Measurements from ENCODE around the gene RBM20.

Gene RBM20

DNA sequence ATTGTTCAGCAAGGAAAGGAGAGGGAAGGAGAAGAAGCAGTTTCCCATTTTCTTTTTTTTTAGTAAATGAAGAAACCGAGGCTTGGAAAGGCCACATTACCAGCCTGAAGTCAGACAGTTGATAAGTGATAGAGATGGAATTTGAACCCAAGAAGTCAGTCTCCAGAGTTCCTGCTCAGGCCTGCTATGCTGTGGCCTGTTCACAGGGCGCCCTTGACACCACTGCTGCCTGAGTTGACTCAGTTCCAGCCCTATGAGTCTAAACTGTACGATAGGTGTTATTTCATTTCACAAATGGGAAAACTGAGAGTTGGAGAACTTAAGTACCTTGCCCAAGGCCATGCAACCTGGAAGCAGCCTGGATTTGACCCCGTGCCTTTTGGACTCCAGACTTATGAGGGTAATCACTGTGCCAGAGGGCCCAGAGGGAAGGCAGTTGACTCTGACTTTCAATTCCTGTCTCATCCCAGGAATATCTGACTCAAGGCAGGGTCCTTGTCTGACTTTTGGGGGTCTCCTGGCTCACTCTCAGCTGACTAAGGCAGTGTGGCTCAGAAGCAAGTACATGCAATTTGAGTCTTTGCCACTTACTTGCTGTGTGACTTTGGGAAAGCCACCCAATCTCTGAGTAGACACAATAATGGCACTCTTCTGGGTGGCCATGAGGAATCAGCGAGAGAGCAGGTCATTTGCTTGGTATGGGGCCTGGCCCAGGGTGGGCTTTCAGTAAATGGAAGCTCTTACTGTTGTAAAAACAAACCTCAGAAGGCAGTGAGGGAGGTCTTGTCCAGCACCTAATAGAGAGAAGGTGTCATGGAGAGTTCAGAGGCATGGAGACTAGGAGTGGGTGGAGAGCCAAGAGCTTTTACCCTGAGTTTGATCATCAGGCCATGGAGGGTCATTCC, 17.9 kb upstream of the RBM20 start:
- Histone ChIP-seq H3K4me1 (ENCODE audit: control insufficient read depth, insufficient read depth, low read length) (peaks cover 8% of the 10 kb centered on the region), H3K36me3 (ENCODE audit: control insufficient read depth in 2 of 2, insufficient read depth in 2 of 2, low read length in 2 of 2) (no peaks in the 10 kb centered on the region), H3K27ac (ENCODE audit: low read length) (no peak overlapping the region), H3K27me3 (ENCODE audit: control insufficient read depth in 1 of 2, insufficient read depth in 2 of 2, low read length in 2 of 2) (no peaks in the 10 kb centered on the region), H3K9ac (ENCODE audit: low read length in 2 of 2) (no peak overlapping the region), H3K4me3 (ENCODE audit: low read length in 2 of 2) (no peak overlapping the region), H3K9me3 (ENCODE audit: control insufficient read depth in 2 of 2, low read length in 2 of 2) (no peaks in the 10 kb centered on the region)

DNA sequence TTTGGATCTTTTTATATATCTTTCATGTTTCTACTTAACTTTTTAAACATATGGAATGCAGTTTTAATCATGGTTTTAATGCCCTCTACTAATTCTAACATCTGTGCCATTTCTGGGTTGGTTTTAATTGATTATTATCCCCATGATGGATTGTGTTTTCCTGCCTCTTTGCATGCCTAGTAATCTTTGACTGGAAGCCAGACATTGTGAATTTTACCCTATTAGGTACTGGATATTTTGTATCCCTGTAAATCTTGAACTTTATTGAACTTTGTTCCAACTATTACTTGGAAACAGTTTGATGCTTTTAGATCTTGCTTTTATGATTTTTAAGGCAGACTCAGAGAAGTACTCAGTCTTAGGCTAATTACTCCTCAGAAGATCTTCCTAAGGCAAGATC, 16.0 kb upstream of the RBM20 start:
- H3K9ac ChIP-seq (ENCODE audit: low read length in 2 of 2): no peak overlapping the region
- no peak overlapping the region for H3K4me3 ChIP-seq (ENCODE audit: low read length in 2 of 2)
- no peak overlapping the region for H3K27ac ChIP-seq (ENCODE audit: low read length)
- H3K9me3 ChIP-seq (ENCODE audit: control insufficient read depth in 2 of 2, low read length in 2 of 2): no peaks in the 10 kb centered on the region
- no peaks in the 10 kb centered on the region for H3K27me3 ChIP-seq (ENCODE audit: control insufficient read depth in 1 of 2, insufficient read depth in 2 of 2, low read length in 2 of 2)
- H3K36me3 ChIP-seq (ENCODE audit: control insufficient read depth in 2 of 2, insufficient read depth in 2 of 2, low read length in 2 of 2): no peaks in the 10 kb centered on the region
- peaks cover 8% of the 10 kb centered on the region for H3K4me1 ChIP-seq (ENCODE audit: control insufficient read depth, insufficient read depth, low read length)

DNA sequence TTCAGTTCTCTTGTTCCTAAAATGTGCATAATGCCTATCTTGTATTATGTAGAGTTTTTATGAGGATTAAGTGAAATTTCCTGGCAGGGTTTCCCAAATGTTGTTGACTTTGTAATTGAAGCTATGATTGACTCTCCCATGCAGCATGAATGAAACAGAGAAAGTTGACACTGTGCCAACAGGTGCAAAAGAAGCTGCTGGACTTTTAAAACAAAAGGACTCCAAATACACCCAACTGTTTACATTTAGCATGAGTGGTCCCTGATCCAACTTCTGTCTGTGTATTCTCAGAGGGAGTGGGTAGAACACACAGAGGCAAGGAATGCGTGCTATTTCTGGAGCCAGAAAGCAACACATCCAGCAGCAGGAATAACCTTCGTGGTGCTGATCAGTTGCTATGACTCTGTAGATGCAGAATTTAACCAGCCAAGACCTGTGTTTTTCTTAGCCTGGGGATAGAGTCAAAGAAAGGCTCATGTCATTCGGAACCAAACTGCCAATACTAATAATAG, 14.4 kb upstream of the RBM20 start:
- no peaks in the 10 kb centered on the region for H3K9me3 ChIP-seq (ENCODE audit: control insufficient read depth in 2 of 2, low read length in 2 of 2)
- no peak overlapping the region for H3K9ac ChIP-seq (ENCODE audit: low read length in 2 of 2)
- H3K4me3 ChIP-seq (ENCODE audit: low read length in 2 of 2): no peak overlapping the region
- peaks cover 8% of the 10 kb centered on the region for H3K4me1 ChIP-seq (ENCODE audit: control insufficient read depth, insufficient read depth, low read length)
- H3K36me3 ChIP-seq (ENCODE audit: control insufficient read depth in 2 of 2, insufficient read depth in 2 of 2, low read length in 2 of 2): no peaks in the 10 kb centered on the region
- peak overlapping the region; percentile 31 for H3K27ac ChIP-seq (ENCODE audit: low read length)
- no peaks in the 10 kb centered on the region for H3K27me3 ChIP-seq (ENCODE audit: control insufficient read depth in 1 of 2, insufficient read depth in 2 of 2, low read length in 2 of 2)

DNA sequence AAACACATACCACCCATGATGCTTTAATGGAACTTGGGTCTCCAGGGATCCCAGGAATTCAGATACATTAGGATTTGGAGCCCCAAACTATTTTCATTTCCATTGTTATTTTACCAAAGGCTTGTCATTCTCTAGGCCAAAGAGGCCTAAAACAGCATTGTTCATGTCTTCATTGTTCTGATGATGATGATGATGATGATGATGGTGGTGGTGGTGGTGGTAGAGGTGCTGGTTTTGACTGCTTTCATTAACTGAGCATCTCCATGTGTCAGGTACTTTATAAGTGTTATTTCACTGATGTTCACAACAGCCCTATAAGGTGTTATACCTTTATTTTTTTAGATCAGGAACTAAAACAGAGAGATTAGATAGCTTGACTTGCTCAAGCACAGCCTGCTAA, 12.2 kb upstream of the RBM20 start:
- no peaks in the 10 kb centered on the region for H3K36me3 ChIP-seq (ENCODE audit: control insufficient read depth in 2 of 2, insufficient read depth in 2 of 2, low read length in 2 of 2)
- no peaks in the 10 kb centered on the region for H3K27me3 ChIP-seq (ENCODE audit: control insufficient read depth in 1 of 2, insufficient read depth in 2 of 2, low read length in 2 of 2)
- H3K4me3 ChIP-seq (ENCODE audit: low read length in 2 of 2): no peak overlapping the region
- H3K9me3 ChIP-seq (ENCODE audit: control insufficient read depth in 2 of 2, low read length in 2 of 2): no peaks in the 10 kb centered on the region
- no peak overlapping the region for H3K27ac ChIP-seq (ENCODE audit: low read length)
- H3K4me1 ChIP-seq (ENCODE audit: control insufficient read depth, insufficient read depth, low read length): peaks cover 16% of the 10 kb centered on the region
- H3K9ac ChIP-seq (ENCODE audit: low read length in 2 of 2): no peak overlapping the region

DNA sequence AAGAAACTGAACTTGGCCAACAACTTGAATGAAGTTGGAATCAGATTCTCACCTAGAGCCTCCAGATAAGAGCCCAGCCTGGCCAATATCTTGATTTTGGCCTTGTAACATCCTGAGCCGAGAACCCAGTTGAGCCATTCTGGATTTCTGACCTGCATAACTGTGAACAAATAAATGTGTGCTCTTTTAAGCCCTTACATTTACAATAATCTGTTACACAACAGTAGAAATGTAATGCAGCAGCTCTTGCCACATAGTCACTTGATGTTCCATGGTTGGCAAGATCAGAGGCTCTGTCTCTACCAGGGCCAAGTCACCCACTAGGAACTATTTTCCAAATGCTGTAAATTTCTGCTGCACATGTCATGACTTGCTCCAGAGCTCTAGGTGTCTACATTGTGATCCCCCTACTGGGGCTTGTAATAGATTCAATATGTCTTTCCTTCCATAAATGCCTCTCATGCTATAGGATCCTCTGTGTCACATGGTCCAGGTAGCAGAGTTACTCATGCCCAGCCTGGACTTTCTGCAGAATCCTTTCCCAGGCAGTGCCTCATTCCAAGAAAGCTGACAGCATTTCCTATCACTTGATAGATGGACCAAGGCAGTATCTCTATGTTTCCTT, 11.4 kb upstream of the RBM20 start:
- H3K36me3 ChIP-seq (ENCODE audit: control insufficient read depth in 2 of 2, insufficient read depth in 2 of 2, low read length in 2 of 2): no peaks in the 10 kb centered on the region
- H3K4me1 ChIP-seq (ENCODE audit: control insufficient read depth, insufficient read depth, low read length): peaks cover 23% of the 10 kb centered on the region
- no peak overlapping the region for H3K27ac ChIP-seq (ENCODE audit: low read length)
- H3K27me3 ChIP-seq (ENCODE audit: control insufficient read depth in 1 of 2, insufficient read depth in 2 of 2, low read length in 2 of 2): no peaks in the 10 kb centered on the region
- H3K4me3 ChIP-seq (ENCODE audit: low read length in 2 of 2): no peak overlapping the region
- H3K9me3 ChIP-seq (ENCODE audit: control insufficient read depth in 2 of 2, low read length in 2 of 2): no peaks in the 10 kb centered on the region
- H3K9ac ChIP-seq (ENCODE audit: low read length in 2 of 2): no peak overlapping the region

DNA sequence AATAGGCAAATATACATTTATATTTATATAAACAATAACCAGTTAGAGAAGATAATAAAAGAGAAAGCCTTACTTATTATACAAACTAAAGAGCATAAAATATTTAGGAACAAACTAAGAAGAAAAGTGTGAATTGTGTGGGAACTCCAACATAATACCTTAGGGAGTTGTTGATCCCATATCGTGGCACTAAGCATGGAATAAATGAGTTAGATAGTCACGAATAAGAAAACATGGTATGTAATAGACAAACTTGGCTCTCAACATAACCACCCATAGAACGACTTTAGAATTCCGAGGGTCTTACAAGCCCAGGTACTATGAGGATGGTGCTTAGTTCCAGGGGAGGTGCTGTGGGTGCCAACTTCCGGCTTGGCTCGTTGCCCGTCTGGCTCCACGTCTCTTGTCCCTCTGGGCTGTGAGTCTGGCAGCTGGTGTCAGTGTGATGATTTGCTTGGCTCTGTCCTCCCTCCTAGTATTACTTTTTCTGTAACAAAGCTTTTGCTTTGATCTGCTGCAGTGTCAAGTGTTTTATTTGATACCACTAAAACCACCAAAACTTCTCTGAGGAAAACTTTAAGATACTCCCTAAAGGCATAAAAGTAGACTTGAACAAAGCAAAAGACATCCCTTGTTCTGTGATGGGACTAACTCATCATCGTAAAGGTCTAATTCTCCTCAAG, 9.5 kb upstream of the RBM20 start:
- Histone ChIP-seq H3K4me1 (ENCODE audit: control insufficient read depth, insufficient read depth, low read length) (peaks cover 20% of the 10 kb centered on the region), H3K27ac (ENCODE audit: low read length) (no peak overlapping the region), H3K9ac (ENCODE audit: low read length in 2 of 2) (no peak overlapping the region), H3K27me3 (ENCODE audit: control insufficient read depth in 1 of 2, insufficient read depth in 2 of 2, low read length in 2 of 2) (no peaks in the 10 kb centered on the region), H3K4me3 (ENCODE audit: low read length in 2 of 2) (no peak overlapping the region), H3K9me3 (ENCODE audit: control insufficient read depth in 2 of 2, low read length in 2 of 2) (no peaks in the 10 kb centered on the region), H3K36me3 (ENCODE audit: control insufficient read depth in 2 of 2, insufficient read depth in 2 of 2, low read length in 2 of 2) (no peaks in the 10 kb centered on the region)

DNA sequence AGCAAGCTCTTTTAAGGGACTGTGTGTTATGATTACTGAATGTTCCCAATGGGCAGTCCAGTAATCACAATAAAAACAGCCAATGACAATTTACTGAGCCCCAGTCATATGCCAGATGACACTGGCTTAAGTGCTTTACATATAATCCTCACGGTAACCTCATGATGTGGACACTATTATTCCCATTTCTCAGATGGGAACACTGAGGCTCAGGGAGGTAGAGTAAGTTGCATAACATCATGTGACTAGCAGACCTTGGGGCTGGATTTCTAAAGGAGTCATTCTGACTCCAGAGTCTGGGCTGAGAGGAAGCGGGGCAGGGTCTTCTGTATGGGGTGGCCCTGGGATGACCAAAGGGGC, 7.6 kb upstream of the RBM20 start:
- H3K36me3 ChIP-seq (ENCODE audit: control insufficient read depth in 2 of 2, insufficient read depth in 2 of 2, low read length in 2 of 2): no peaks in the 10 kb centered on the region
- H3K27me3 ChIP-seq (ENCODE audit: control insufficient read depth in 1 of 2, insufficient read depth in 2 of 2, low read length in 2 of 2): no peaks in the 10 kb centered on the region
- no peaks in the 10 kb centered on the region for H3K9me3 ChIP-seq (ENCODE audit: control insufficient read depth in 2 of 2, low read length in 2 of 2)
- no peak overlapping the region for H3K9ac ChIP-seq (ENCODE audit: low read length in 2 of 2)
- H3K27ac ChIP-seq (ENCODE audit: low read length): peak overlapping the region; percentile 56
- H3K4me3 ChIP-seq (ENCODE audit: low read length in 2 of 2): no peak overlapping the region
- H3K4me1 ChIP-seq (ENCODE audit: control insufficient read depth, insufficient read depth, low read length): peaks cover 15% of the 10 kb centered on the region

DNA sequence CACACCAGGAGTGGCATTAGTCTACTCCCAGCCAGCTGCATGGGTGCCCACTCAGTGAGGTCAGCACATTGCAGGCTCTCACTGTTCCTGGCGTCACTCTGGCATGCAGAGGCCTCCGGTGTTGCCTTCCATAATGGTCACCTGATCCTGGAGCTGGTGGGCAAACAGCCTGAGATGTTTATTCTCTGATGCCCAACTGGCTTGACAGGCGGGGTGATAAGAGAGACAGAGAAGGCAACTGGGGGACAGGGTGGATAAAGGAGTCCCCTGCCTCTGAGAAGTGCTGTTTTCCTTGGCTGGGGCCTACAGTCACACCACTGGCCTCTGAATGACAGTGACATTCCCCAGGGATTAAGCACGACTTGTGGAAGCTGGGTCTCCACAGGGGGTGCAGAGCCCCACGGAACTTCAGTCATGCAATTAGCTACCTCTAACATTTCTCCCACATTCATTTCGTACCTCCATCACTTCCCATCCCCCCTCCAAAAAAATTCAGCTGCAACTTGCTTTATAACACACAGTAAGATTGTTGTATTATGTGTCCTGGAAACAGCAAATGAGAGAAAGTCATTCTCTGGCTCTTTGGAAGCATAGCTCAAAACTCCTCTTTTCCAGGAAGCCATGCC, 7.1 kb upstream of the RBM20 start:
- no peak overlapping the region for H3K4me3 ChIP-seq (ENCODE audit: low read length in 2 of 2)
- peaks cover 0 to 1% of the 10 kb centered on the region in 2 donors for H3K27me3 ChIP-seq (ENCODE audit: control insufficient read depth in 1 of 2, insufficient read depth in 2 of 2, low read length in 2 of 2)
- H3K27ac ChIP-seq (ENCODE audit: low read length): peak overlapping the region; percentile 56
- H3K4me1 ChIP-seq (ENCODE audit: control insufficient read depth, insufficient read depth, low read length): peaks cover 15% of the 10 kb centered on the region
- H3K36me3 ChIP-seq (ENCODE audit: control insufficient read depth in 2 of 2, insufficient read depth in 2 of 2, low read length in 2 of 2): no peaks in the 10 kb centered on the region
- H3K9ac ChIP-seq (ENCODE audit: low read length in 2 of 2): no peak overlapping the region
- no peaks in the 10 kb centered on the region for H3K9me3 ChIP-seq (ENCODE audit: control insufficient read depth in 2 of 2, low read length in 2 of 2)

DNA sequence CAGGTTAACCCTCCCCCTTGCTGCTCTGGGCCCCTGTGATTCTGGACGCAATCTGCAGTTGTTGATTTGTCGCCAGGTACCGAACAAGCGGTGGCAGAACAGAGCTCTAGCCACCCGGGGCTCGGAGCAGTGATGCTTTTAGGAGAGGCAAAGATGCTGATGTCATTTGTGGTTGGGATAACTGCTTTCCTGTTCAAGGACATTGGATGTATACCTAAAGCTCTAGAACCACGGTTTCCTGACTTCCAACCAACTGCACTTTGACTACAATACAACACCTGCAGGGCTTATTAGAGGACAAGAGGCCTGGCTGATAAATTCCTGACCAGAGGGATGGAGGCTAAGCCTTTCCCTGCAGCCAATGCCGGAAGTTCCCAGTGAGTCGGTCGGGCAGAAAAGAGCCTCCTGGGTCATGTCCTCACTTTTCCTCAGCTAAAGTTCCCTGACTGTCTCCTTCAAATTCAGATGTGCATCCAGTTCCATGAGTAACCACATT, 6.5 kb upstream of the RBM20 start:
- Histone ChIP-seq H3K36me3 (ENCODE audit: control insufficient read depth in 2 of 2, insufficient read depth in 2 of 2, low read length in 2 of 2) (no peaks in the 10 kb centered on the region), H3K9ac (ENCODE audit: low read length in 2 of 2) (no peak overlapping the region), H3K27ac (ENCODE audit: low read length) (peak overlapping the region; percentile 56), H3K4me1 (ENCODE audit: control insufficient read depth, insufficient read depth, low read length) (peaks cover 15% of the 10 kb centered on the region), H3K4me3 (ENCODE audit: low read length in 2 of 2) (no peak overlapping the region), H3K9me3 (ENCODE audit: control insufficient read depth in 2 of 2, low read length in 2 of 2) (no peaks in the 10 kb centered on the region), H3K27me3 (ENCODE audit: control insufficient read depth in 1 of 2, insufficient read depth in 2 of 2, low read length in 2 of 2) (peaks cover 0 to 7% of the 10 kb centered on the region in 2 donors)

DNA sequence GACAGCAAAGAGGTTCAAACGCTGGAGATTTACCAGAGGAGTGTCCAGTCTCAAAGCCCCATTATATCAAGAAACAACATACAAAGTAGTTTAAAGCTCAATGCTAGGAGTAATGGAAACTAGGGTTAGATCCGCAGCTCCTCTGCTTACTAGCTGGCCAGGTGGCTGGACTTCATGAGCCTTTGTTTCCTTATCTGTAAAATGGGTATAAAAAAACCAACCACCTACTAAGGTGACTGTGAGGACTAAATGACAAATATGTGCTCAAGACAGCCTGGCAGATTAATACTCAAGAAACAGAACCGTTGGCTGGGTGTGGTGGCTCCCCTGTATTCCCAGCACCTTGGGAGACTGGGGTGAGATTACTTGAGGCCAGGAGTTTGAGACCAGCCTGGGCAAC, 5.8 kb upstream of the RBM20 start:
- H3K36me3 ChIP-seq (ENCODE audit: control insufficient read depth in 2 of 2, insufficient read depth in 2 of 2, low read length in 2 of 2): no peaks in the 10 kb centered on the region
- no peak overlapping the region for H3K4me3 ChIP-seq (ENCODE audit: low read length in 2 of 2)
- peaks cover 5 to 14% of the 10 kb centered on the region in 2 donors for H3K27me3 ChIP-seq (ENCODE audit: control insufficient read depth in 1 of 2, insufficient read depth in 2 of 2, low read length in 2 of 2)
- no peak overlapping the region for H3K9ac ChIP-seq (ENCODE audit: low read length in 2 of 2)
- peaks cover 18% of the 10 kb centered on the region for H3K4me1 ChIP-seq (ENCODE audit: control insufficient read depth, insufficient read depth, low read length)
- H3K9me3 ChIP-seq (ENCODE audit: control insufficient read depth in 2 of 2, low read length in 2 of 2): no peaks in the 10 kb centered on the region
- peak overlapping the region; percentile 56 for H3K27ac ChIP-seq (ENCODE audit: low read length)
